T-helper 2 cell treated with Interferon-gamma antibody and Interleukin-4, amounts not matched to agents 100 ng/mL and 5 ng/mL, for 36 hours (primary cell): ENCODE data around the gene TSPAN11. TPM values are rescaled to one million over a fixed set of nuclear protein-coding genes. Genes with fewer than 3 reads are reported as not detected.

Experiments
- intact Hi-C: fragments of 100-400 bp; cut with micrococcal nuclease; formaldehyde crosslinking; loops from one replicate; pipeline ENCODE4 v1.15.1; 2023
- total RNA-seq: library from RNA; stranded (reverse); gene quantifications from 2 replicates; pipeline ENCODE4 v1.2.3, GENCODE V29; 2022

Gene TSPAN11
- total RNA-seq, 1 donor from 2014 or later, result not detected

DNA sequence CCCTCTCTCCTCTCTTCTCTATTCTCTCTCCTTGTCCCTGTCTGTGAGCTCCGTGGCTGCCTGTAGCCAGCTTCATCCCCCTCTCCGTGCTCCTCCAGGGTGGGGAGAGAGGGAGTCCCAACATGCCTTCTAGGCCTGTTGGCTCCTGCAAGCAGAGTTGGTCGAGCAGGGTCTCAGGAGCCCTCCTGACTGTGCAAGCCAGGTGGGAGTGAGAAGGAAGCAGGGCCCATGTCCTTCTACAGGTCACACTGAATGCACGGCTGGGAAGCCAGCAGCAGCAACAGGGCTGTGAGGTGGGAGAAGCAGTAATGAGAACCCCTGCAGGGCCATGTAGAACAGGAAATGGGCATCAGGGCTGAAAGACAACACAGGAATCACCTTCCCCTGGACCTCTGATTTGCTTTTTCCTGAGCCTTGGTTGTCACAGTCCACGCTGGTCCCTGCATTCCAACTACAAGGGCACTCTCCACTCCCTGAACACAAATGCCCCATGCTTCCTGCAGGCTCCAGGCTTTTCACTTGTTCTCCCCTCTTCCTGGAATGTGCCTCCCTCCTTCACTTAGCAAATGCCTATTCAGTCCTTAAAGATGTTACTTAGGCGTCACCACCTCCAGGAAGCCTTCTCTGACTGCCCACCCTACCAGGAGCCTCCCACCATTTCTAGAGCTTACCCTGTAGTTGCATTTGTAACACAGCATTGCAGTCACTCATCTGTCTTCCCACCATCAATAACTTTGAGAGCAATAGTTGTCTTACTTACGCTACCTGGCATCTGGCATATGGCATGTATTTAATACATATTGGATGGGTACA lies 51.2 kb downstream of the TSPAN11 start:
- intact Hi-C loops, result no loop called here

DNA sequence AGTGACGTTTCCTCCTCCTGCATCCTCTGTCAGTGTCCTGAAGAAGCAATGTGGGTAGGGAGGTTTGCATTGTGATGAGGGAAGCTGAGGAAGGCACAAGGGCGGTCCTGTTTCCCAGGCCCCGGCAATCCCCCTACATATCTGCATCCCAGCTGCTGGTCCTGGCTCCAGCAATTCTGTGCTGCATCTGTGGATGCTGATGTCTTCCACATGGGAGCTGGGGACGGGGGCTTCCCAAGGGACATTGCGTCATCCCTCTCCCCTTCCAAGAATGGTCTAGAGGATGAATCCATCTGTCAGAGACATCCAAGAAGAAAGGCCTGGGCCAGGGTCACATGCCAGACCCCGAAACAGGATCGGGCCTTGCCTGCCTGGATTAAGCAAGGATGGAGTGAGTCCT lies 52.1 kb downstream of the TSPAN11 start:
- intact Hi-C loops, result no loop called here

DNA sequence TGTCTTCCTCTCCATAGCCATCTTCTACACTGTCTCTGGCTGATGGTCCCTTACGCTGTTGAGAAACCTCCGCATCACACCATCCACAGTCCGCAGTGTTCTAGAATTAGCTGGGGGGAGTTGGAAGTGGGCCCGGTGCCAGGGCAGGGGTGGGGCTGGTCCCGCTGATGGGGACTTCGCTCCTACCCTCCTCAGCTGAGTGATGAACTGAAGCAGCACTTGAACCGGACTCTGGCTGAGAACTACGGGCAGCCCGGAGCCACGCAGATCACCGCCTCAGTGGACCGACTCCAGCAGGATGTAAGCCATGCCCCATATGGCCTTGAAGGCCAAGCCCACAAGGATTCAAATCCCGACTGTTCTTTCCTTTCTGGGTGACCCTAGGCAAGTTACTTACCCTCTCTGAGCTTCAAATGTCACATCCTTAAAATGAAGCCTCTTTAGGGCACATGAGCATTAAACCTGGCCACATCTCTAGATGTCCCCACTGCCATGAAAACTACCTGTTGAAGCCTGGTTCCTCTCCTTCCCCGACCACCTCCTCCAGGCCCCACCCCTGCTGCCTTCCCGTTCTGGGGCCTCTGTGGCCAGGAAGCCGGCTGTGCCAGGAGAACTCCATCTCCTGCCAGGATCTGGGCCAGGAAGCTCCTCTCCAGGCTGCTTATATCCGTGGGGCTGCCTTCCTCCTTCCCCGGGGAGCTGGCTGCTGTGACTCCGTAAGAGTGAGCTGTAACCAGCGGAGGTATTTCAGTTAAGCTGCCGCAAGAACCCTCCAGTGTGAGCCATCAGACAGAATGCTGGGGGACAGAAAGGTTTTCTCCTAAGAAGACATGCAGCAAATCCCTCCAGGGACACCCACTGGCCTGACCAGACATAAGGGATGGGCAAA lies 53.1 kb downstream of the TSPAN11 start:
- intact Hi-C loops, result no loop called here

- intact Hi-C loops, result no loop called here
Measured at GRCh38 chr12:30980955-30981662, 54.6 kb downstream of the TSPAN11 start.

DNA sequence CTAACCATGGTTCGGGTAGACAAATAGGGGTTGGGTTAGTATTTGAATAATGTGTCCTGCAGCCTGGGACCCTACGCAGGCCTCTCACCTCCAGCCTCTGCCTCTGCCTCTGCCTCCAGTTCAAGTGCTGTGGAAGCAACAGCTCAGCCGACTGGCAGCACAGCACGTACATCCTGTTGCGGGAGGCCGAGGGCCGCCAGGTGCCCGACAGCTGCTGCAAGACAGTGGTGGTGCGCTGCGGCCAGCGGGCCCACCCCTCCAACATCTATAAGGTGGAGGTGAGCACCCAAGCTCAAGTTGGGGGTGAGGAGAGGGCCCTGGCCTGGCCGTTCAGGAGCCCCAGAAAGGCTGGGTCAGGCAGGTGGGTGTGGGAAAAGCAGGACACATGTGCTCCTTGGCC lies 55.9 kb downstream of the TSPAN11 start:
- intact Hi-C loops, result no loop called here

- intact Hi-C loops, result loop anchor here (1.0 kb wide), 1 partner anchor 139 kb away; no protein-coding TSS in a partner anchor
Measured at GRCh38 chr12:30985814-30986452, 59.4 kb downstream of the TSPAN11 start.

GRCh38 chr12:30988086-30988485 lies 61.5 kb downstream of the TSPAN11 start:
- intact Hi-C loops, result no loop called here

- intact Hi-C loops, result no loop called here
Measured at GRCh38 chr12:30988646-30989286, 62.2 kb downstream of the TSPAN11 start.

- intact Hi-C loops, result no loop called here
Measured at GRCh38 chr12:30989754-30990153, 63.2 kb downstream of the TSPAN11 start.

- intact Hi-C loops, result no loop called here
Measured at GRCh38 chr12:30990316-30990715, 63.8 kb downstream of the TSPAN11 start.

DNA sequence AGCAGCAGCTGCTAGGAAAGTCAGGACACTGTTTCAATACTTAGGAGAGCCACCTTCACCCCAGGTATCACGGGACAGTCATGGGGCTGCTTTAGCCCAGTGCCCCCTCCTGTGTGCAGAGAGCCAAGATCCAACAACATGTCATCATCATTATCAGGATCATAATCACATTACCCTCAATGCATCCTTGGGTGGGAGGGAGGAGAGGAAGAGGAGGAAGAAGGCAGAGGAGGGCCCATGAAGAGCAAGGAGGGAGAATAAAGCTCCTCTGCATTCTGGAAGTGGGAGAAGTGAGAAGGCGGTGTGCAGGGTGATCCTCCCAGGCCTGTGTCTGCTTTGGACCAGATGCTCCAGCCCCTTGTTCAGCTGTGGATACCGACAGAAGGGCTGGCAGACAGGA lies 64.2 kb downstream of the TSPAN11 start:
- intact Hi-C loops, result no loop called here

DNA sequence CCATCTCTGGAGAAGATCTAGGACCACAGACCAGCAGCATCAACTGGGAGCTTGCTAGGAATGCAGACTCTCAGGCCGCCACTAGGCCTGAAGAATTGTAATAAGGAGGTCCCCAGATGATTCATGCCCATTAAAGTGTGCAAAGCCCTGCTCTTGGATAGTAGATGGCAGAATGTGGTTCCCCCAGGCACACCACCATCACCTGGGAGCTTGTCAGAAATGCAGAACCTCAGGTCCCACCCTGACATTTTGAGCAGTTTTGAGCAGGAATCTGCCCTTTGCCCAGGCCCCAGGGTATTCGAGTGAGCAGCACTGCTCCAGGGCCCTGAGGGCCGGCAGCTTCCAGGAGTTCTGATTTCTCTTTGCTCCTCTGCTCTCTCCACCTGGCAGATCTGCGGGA lies 64.9 kb downstream of the TSPAN11 start:
- intact Hi-C loops, result no loop called here

DNA sequence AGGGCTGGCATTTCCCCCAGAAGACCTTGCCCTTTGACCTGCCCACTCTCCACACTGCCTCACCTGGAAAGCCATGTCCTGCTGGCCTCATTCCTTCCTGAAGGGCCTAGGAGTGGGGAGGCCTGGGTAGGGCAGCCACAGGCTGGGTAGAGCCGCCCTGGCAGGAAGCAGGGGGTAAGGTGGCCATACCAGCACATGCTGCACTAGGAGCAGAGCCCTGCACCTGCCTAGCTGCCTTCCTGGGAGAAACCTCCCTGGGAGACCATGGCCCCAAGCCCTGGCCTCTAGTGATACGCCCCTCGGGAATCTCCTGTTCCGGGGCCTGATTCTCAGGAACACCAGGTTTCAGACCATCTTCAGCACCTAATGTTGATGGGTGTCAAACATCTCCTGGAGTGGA lies 65.8 kb downstream of the TSPAN11 start:
- intact Hi-C loops, result no loop called here

DNA sequence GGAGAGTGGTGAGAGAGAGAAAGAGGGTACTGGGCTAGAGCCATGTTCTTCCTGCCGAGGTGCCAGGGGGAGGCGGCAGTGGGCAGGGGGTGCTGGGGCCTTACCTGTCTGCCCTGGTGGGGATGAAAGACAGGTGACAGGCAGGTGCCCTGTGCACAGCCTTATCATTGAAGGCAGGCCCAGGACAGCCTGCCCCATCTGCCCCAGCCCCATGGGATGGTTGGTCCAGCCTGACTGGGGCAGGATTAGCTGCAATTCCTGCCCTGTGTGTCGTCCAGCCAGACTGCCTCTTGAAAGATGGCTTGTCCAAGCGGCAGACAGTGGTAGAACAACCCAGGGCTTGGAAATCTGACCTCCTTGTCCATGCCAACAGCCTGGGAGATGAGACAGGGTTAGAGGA lies 67.2 kb downstream of the TSPAN11 start:
- intact Hi-C loops, result no loop called here

- intact Hi-C loops, result no loop called here
Measured at GRCh38 chr12:30994274-30994673, 67.7 kb downstream of the TSPAN11 start.

- intact Hi-C loops, result no loop called here
Measured at GRCh38 chr12:30996255-30996654, 69.7 kb downstream of the TSPAN11 start.

DNA sequence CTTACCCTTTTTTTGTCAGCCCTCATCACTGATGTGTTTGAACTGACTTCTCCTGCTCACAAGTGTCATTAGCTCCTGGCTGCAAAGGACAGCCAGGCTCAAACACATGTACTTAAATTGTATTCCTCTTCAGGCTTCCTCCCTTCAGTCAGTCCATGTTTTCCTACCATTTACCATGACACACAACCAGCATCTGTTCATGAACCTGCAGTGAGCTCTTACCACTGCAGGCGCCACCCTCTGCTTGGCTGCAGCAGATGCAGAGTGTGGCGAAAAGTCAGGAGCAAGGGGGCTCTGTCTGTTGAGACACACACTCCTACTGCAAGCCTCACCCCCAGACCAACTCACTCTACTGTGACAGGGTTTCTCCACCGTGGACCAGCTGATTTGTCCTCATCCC lies 70.2 kb downstream of the TSPAN11 start:
- intact Hi-C loops, result no loop called here

GRCh38 chr12:30997685-30998440 lies 71.3 kb downstream of the TSPAN11 start:
- intact Hi-C loops, result no loop called here

GRCh38 chr12:30999011-30999410 lies 72.5 kb downstream of the TSPAN11 start:
- intact Hi-C loops, result no loop called here

DNA sequence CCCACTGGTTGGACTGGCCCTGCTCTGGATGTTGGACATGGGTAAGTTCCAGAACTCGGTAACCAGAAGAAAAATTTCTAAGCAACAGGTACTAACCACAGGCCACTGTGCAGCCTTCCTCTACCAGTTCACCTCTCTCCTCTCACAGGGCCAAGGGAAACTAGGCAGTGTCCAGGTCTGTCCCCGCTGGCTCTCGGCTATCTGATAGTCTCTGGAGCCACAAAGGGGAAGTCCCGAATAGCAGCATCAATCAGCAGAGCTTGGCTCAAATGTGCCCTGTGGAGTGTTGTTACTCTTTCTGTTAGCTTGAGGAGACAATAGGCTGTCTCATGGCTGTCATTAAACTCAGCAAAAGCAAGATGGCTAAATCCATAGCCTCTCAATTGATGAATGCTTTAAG lies 73.2 kb downstream of the TSPAN11 start:
- intact Hi-C loops, result no loop called here
